GM13976 (cell line): ENCODE data around the gene IL1R1.
"Not testable (repeated sequence)": the region's sequence is repeated elsewhere in the genome, so short reads cannot be mapped to it uniquely, and the experiment has no call there.

ENCODE experiments used
- DNase-seq: peaks from one replicate; pipeline ENCODE4 v3.0.0; 2012; ENCODE audit warnings: low spot score
- in situ Hi-C: fragments of 300-500 bp; cut with MboI; formaldehyde crosslinking; loops from one replicate; pipeline ENCODE4 v1.12.0; 2022; ENCODE audit warnings: low sequenced_read_pairs, mixed read lengths, inconsistent platforms; ENCODE audit not compliant: unreplicated experiment
- TF ChIP-seq, protein P1 (sequence below): IDR thresholded peaks from 2 replicates; pipeline ENCODE4 v1.5.1; 2012; ENCODE audit warnings: borderline replicate concordance, mild to moderate bottlenecking; ENCODE audit not compliant: insufficient read depth; ENCODE audit errors: extremely low read depth, missing control alignments, control extremely low read depth

Gene IL1R1

DNA sequence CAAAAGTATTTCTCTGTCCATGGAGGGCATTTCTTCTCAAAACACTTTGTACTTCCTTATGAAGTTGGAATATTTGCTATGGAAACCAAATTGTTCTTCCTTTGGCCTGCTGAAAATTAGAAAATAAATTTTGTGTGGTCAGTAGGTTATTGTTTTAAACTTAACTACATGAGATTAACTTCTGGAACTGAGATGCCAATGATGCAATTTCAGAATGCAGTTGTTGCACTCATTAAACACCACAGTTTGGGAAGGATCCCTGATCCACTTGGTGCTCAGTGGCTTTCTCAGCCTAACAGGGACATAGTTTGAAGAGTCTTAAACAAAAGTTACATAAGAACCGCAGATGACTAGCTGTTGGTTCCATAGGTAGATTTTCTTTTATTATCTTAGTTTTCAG, 23.3 kb upstream of the IL1R1 start:
- TF ChIP-seq, protein P1, sequence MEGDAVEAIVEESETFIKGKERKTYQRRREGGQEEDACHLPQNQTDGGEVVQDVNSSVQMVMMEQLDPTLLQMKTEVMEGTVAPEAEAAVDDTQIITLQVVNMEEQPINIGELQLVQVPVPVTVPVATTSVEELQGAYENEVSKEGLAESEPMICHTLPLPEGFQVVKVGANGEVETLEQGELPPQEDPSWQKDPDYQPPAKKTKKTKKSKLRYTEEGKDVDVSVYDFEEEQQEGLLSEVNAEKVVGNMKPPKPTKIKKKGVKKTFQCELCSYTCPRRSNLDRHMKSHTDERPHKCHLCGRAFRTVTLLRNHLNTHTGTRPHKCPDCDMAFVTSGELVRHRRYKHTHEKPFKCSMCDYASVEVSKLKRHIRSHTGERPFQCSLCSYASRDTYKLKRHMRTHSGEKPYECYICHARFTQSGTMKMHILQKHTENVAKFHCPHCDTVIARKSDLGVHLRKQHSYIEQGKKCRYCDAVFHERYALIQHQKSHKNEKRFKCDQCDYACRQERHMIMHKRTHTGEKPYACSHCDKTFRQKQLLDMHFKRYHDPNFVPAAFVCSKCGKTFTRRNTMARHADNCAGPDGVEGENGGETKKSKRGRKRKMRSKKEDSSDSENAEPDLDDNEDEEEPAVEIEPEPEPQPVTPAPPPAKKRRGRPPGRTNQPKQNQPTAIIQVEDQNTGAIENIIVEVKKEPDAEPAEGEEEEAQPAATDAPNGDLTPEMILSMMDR = no peak
- DNase-seq = no peak
- in situ Hi-C loops = no loop called here

DNA sequence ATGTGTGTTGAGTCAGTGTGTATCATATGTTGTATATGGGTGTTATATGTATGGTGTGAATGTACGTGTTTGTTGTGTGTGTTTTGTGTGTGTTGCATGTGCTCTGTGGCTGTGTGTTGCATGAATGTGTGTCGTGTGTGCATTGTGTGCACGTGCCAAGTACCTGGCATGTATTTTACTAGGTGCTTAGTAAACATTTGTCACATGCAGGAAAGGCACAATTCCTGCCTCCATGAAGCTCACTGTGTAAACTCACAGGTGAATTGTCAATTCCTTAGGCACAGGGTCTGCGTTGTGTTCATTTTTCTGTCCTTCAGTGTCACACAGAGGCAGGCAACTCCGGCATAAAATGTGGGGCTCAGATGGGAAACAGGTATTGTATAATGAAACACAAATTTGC, 22.3 kb upstream of the IL1R1 start:
- DNase-seq = no peak
- in situ Hi-C loops = no loop called here
- TF ChIP-seq, protein P1 = no peak

DNA sequence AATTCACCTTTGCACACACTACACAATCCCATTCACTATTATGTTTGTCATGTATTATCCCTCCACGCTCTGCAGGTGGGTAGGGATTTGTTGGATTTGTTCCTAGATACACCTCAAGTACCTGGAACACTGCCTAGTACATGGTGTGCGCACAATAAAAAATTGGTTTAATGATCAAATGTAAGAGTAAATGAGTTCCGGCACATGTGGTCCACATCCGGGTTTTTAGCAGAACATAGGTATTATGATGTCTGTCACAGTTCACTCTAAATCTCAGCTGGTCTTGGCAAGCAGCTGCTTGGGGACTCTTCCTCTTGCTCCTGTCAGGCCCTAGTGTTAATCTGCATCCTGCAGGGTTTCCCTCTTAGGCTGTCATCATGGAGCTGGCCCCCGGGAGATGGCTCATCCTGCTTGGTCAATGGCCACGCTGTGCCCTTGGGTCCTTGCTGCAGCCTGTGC, 21.8 kb upstream of the IL1R1 start:
- in situ Hi-C loops = no loop called here

DNA sequence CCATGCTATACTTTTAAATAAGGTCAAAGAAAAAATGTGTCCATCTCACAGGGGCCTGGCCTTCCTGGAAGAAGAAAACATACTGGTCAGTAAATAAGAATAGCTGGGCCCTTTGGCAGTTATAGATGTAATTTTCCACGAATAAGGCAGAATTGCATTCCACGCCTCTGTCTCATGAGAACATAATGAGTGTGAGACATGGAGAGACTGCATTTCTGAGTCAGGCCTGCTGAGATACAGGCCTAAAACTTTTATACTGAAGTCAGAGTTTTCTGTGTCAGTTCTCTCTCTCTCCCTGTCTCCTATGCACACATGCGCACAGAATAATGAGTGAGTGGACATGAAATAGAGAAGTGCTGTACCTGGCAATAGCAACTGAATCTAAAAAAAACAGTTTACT, 20.4 kb upstream of the IL1R1 start:
- DNase-seq = no peak
- TF ChIP-seq, protein P1 = no peak
- in situ Hi-C loops = no loop called here

More for the DNA sequence above, 21.8 kb upstream of the IL1R1 start:
- TF ChIP-seq, protein P1 = no peak
- DNase-seq = no peak

DNA sequence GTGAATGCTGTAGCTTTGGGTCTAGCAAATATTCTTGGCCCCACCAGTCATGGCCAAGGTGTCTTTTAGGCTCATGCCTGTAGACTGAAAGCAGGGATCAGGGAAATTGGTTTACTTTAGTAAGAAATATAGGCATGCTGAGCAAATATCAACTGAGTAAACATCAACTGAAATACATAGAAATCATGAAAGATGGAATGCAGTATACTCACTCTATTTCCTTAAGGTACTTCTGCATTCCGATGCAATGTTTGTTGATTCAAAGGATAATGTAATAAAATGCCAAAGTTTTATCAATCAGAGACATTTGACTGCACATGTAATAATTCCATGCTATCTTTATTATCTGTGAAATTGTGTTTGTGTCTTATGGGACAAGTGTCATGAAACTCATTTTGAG, 19.6 kb upstream of the IL1R1 start:
- in situ Hi-C loops = no loop called here
- TF ChIP-seq, protein P1 = no peak
- DNase-seq = no peak

DNA sequence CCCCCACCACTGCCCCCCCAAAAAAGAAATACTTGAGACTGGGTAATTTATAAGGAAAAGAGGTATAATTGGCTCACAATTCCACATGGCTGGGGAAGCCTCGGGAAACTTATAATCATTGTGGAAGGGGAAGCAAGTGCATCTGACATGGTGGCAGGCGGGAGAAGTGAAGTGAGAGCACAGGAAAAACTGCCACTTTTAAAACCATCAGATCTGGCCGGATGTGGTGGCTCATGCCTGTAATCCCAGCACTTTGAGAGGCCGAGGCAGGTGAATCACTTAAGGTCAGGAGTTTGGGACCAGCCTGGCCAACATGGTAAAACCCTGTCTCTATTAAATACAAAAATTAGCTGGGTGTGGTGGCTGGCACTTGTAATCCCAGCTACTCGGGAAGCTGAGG, 18.1 kb upstream of the IL1R1 start:
- in situ Hi-C loops, DNase-seq: not testable (repeated sequence)

DNA sequence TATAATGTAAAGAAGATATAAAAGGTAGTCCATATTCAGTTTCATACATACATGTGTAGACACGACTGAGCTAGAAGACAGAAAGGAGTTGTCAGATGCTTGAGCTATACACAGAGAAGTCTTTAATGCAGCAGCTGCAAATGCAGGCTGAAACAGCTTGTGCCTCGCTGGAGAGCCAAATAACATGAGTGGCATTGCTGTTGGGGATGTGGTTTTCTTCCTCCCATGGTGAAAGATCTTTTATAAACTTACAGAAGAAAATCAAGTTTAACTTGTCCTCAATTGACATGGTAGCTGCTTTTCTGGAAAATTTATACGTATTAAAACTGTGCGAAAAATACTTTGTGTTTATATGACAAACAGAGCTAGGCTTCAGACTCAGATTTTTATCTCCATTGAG, 16.4 kb upstream of the IL1R1 start:
- in situ Hi-C loops = no loop called here
- TF ChIP-seq, protein P1 = no peak
- no peak for DNase-seq

DNA sequence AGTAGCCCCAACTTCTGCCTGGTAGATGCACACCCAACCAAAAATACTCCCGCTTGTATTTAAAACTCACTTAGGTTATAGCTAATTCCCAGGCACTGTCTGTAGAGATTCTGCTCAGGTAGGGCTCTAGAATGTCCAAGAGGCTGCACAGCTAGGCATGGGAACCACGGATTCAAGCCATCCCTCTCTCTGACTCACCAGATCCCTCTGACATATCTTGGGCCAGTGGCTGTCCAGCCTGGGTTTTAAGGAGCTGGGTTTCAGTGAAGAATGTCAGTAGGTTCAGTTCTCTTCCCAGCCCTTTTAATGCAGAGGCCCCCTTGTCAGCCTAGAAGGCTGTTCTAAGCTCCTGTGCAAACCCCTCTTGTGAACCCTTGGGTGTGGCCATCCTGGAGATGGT, 15.9 kb upstream of the IL1R1 start:
- in situ Hi-C loops = no loop called here
- TF ChIP-seq, protein P1 = no peak
- DNase-seq = no peak
